Heart right ventricle (tissue), 16 donors: Measurements from ENCODE around the gene PTPN11. TPM values are rescaled to one million over a fixed set of nuclear protein-coding genes. Genes with fewer than 3 reads are reported as not detected.

Source experiments
- ATAC-seq, 8 donors: fragments of 200-7000 bp; cut with Tn5 transposase; one replicate each; pipeline ENCODE4 v1.9.1; 2020; ENCODE audit warnings: mild to moderate bottlenecking in 8 of 8, moderate library complexity in 8 of 8, moderate number of reproducible peaks in 1 of 8
- DNase-seq, 2 donors: peaks; one replicate each; pipeline ENCODE4 v3.0.0-alpha.2; 2020
- H3K27ac ChIP-seq, 10 donors: fragments of 200-600 bp; sonication (generic) in 2 of 10; one replicate each; pipeline versions ENCODE4 v1.5.0 to v1.8.0; 2020 to 2022; ENCODE audit warnings: mild to moderate bottlenecking in 3 of 10
- H3K27me3 ChIP-seq, 7 donors: fragments of 200-600 bp; one replicate each; pipeline ENCODE4 v1.8.0; 2021 to 2022; ENCODE audit warnings: mild to moderate bottlenecking in 2 of 7
- H3K36me3 ChIP-seq, 9 donors: fragments of 200-600 bp; sonication (generic) in 1 of 9; one replicate each; pipeline versions ENCODE4 v1.5.0 to v1.8.0; 2020 to 2022; ENCODE audit warnings: mild to moderate bottlenecking in 2 of 9
- H3K4me1 ChIP-seq, 9 donors: fragments of 200-600 bp; sonication (generic) in 1 of 9; one replicate each; pipeline versions ENCODE4 v1.5.0 to v1.8.0; 2020 to 2022; ENCODE audit warnings: mild to moderate bottlenecking in 4 of 9
- H3K4me3 ChIP-seq, 10 donors: fragments of 200-600 bp; sonication (generic) in 2 of 10; one replicate each; pipeline versions ENCODE4 v1.5.0 to v1.8.0; 2020 to 2022; ENCODE audit warnings: mild to moderate bottlenecking in 7 of 10, moderate library complexity in 2 of 10
- H3K9me3 ChIP-seq, 11 donors: fragments of 200-600 bp in 10 of 11; sonication (generic) in 2 of 11; one replicate each; pipeline versions ENCODE4 v1.5.0 to v1.8.0; 2013 to 2022; ENCODE audit warnings: mild to moderate bottlenecking in 2 of 11, control low read depth in 1 of 11, moderate library complexity in 1 of 11
- CTCF ChIP-seq, 9 donors: fragments of 200-600 bp; sonication (generic) in 2 of 9; IDR thresholded peaks; one replicate each; pipeline versions ENCODE4 v1.5.0 to v1.8.0; 2021 to 2022; ENCODE audit warnings: antibody characterized with exemption in 9 of 9, mild to moderate bottlenecking in 5 of 9, moderate library complexity in 1 of 9
- WGBS, 2 donors: extraction: QIAGEN DNeasy Blood & Tissue Kit; methylation state at CpG; one replicate each; pipeline ENCODE4 v1.1.7; 2013; ENCODE audit warnings: inconsistent platforms in 1 of 2; 5-methylcytosine and 5-hydroxymethylcytosine counted together
- intact Hi-C, 10 donors: fragments of 100-400 bp; cut with DNase I; formaldehyde crosslinking; loops; one replicate each; pipeline versions ENCODE4 v1.11.1 to v1.14.2; 2022
- polyA plus RNA-seq, 2 donors: library from polyadenylated mRNA; stranded (reverse); fragments of 200-250 nt; gene quantifications; one replicate each; pipeline ENCODE4 v1.2.3, GENCODE V29; 2013
- total RNA-seq, 10 donors: library from RNA; stranded (reverse); fragmentation: NEBNext Ultra II Directional in 3 of 10; extraction: Animal tissue kit (Norgen Biotek cat#: 25700) in 3 of 10; gene quantifications; one replicate each; pipeline versions ENCODE4 v1.2.1 to v1.2.4, GENCODE V29; 2021 to 2023
- donor health status: Arrhythmogenic right ventricular cardiomyopathy.
- donor health status: ischemic (EF 13 %, LVEDD 7.1; RV severe dilation, severe dysfunction).
- donor health status: healthy with polysubstance abuse.
- donor health status: DM: no; HTN: yes; CAD: no.
- donor health status: DM: no; HTN: no; CAD: no.
- donor health status: ischemic (EF 25% LVEDD 6.9; RV normal size, moderate dysfunction).
- donor health status: ischemic (EF 25% LVEDD 5.7; RV mildly dilated, moderate dysfunction).
- donor health status: healthy.
- donor health status: DM: yes; HTN: yes; CAD: no.
- donor health status: Ischemic cardiomyopathy.
- donor health status: ischemic (EF 35%, LVEDD 5.7; RV mildly dilated, moderate dysfunction).
- donor health status: nonischemic (EF 11% LVEDD 7.7; RV severe dilation, severe dysfunction).
- donor health status: DM: yes; HTN: yes; CAD: no.
- donor health status: PGD.
- donor health status: ischemic (EF 29% LVEDD 5.4; RV normal size, mild dysfunction).
- donor health status: nonischemic (EF 23%, LVEDD 6.1; RV moderate dilation, normal function).

Gene PTPN11
- total and polyA plus RNA-seq, 12 donors: 22.4 to 222 (median 141) TPM

- WGBS, 2 donors: 75 to 80% methylated on average over 3 of the region's 3 CpGs
- Histone ChIP-seq H3K4me3 (no peak overlapping the region), H3K36me3 (peaks cover 0 to 1% (median 0%) of the 10 kb centered on the region in 9 donors), H3K27ac (peak overlapping the region in 2 of 10 donors; percentile 98 to 99), H3K9me3 (no peaks in the 10 kb centered on the region), H3K4me1 (peaks cover 0 to 67% (median 52%) of the 10 kb centered on the region in 9 donors), H3K27me3 (no peaks in the 10 kb centered on the region)
- intact Hi-C loops: no loop called here
- DNase-seq (no peak), ATAC-seq (no peak)
- no peak for TF ChIP-seq CTCF (IDR thresholded peaks at IDR 0.05)
These were observed 2.0 kb downstream of the PTPN11 start for GRCh38 chr12:112420740-112421139.

- Histone ChIP-seq H3K27ac (no peak overlapping the region), H3K4me3 (no peak overlapping the region), H3K36me3 (peaks cover 0 to 7% (median 0%) of the 10 kb centered on the region in 9 donors), H3K4me1 (peaks cover 0 to 67% (median 52%) of the 10 kb centered on the region in 9 donors), H3K9me3 (no peaks in the 10 kb centered on the region), H3K27me3 (no peaks in the 10 kb centered on the region)
- DNase-seq (no peak), ATAC-seq (no peak)
- TF ChIP-seq CTCF (IDR thresholded peaks at IDR 0.05): no peak
- intact Hi-C loops: no loop called here
- WGBS, 2 donors: 91 to 93% methylated on average over 1 of the region's 1 CpG
These were observed 2.6 kb downstream of the PTPN11 start for GRCh38 chr12:112421363-112421762.

GRCh38 chr12:112422531-112422930 lies 3.8 kb downstream of the PTPN11 start:
- peaks cover 0 to 67% (median 52%) of the 10 kb centered on the region in 9 donors for H3K4me1 ChIP-seq
- no peak for DNase-seq
- H3K36me3 ChIP-seq: peaks cover 0 to 9% (median 0%) of the 10 kb centered on the region in 9 donors
- no peak overlapping the region for H3K4me3 ChIP-seq
- intact Hi-C loops: no loop called here
- TF ChIP-seq CTCF (IDR thresholded peaks at IDR 0.05): no peak
- peak overlapping the region in 7 of 10 donors; percentile 32 to 61 (median 47) for H3K27ac ChIP-seq
- no peaks in the 10 kb centered on the region for H3K9me3 ChIP-seq
- 31% methylated on average over 5 of the region's 5 CpGs for WGBS, 2 donors
- peak in 1 of 8 donors; percentile 62 for ATAC-seq
- H3K27me3 ChIP-seq: no peaks in the 10 kb centered on the region

GRCh38 chr12:112424126-112424525 lies 5.4 kb downstream of the PTPN11 start:
- peak overlapping the region in 2 of 10 donors; percentile 35 to 41 for H3K27ac ChIP-seq
- no peaks in the 10 kb centered on the region for H3K27me3 ChIP-seq
- no peak overlapping the region for H3K4me3 ChIP-seq
- H3K9me3 ChIP-seq: no peaks in the 10 kb centered on the region
- 79 to 80% methylated on average over 3 of the region's 3 CpGs for WGBS, 2 donors
- DNase-seq: no peak
- H3K4me1 ChIP-seq: peaks cover 0 to 60% (median 45%) of the 10 kb centered on the region in 9 donors
- no peak for TF ChIP-seq CTCF (IDR thresholded peaks at IDR 0.05)
- peaks cover 0 to 9% (median 0%) of the 10 kb centered on the region in 9 donors for H3K36me3 ChIP-seq
- ATAC-seq: no peak
- intact Hi-C loops: no loop called here
